HEK293 (cell line): Measurements from ENCODE around the gene ZBTB24.

Experiments
- CTCF ChIA-PET: fragments of 350-600 bp; formaldehyde crosslinking; extraction: SDS; loops from one replicate; lab custom pipeline; 2021; ENCODE audit warnings: antibody characterized with exemption; lab: Yijun Ruan, JAX
- POLR2A ChIA-PET: fragments of 300-600 bp; formaldehyde crosslinking; extraction: SDS; loops from one replicate; lab custom pipeline; 2020; ENCODE audit warnings: antibody characterized with exemption, inconsistent platforms; lab: Yijun Ruan, JAX
- H3K27ac ChIP-seq: fragments of 200-500 bp; sonication (Bioruptor generic); 2 replicates; pipeline ENCODE4 v1.5.1; 2014; ENCODE audit warnings: low read depth, low read length, control low read depth, inconsistent platforms; ENCODE audit errors: extremely low read depth
- H3K36me3 ChIP-seq, 2 experiments: fragments of 200-500 bp in 1 of 2; sonication (Bioruptor generic) in 1 of 2; 1 replicate in 1 of 2; 2 replicates in 1 of 2; pipeline ENCODE4 v1.5.1; 2014 to 2017; ENCODE audit warnings: inconsistent platforms in 2 of 2, low read length in 2 of 2; ENCODE audit not compliant: control insufficient read depth in 2 of 2, insufficient read depth in 1 of 2
- H3K4me1 ChIP-seq: fragments of 200-500 bp; sonication (Bioruptor generic); 2 replicates; pipeline ENCODE4 v1.5.1; 2014; ENCODE audit warnings: mild to moderate bottlenecking, low read length, inconsistent platforms; ENCODE audit not compliant: control insufficient read depth, insufficient read depth
- H3K4me3 ChIP-seq: 2 replicates; pipeline ENCODE4 v1.5.1; 2011; ENCODE audit warnings: low read depth, mild to moderate bottlenecking, control low read depth, low read length, moderate library complexity
- H3K9me3 ChIP-seq: fragments of 200-500 bp; sonication (Bioruptor generic); 2 replicates; pipeline ENCODE4 v1.5.1; 2014; ENCODE audit warnings: low read depth, low read length, inconsistent platforms; ENCODE audit not compliant: control insufficient read depth, insufficient read depth
- HOXA7 ChIP-seq: sonication (generic); formaldehyde crosslinking; IDR thresholded peaks from 2 replicates; pipeline ENCODE4 v1.8.1; 2022; ENCODE audit warnings: missing genetic modification reagents, borderline replicate concordance
- ZBTB7A ChIP-seq: fragments of 450-650 bp; formaldehyde crosslinking; IDR thresholded peaks from 2 replicates; pipeline ENCODE4 v1.5.1; 2016; ENCODE audit warnings: low read depth, missing biosample characterization, missing genetic modification characterization
- ZFHX2 ChIP-seq: fragments of 450-650 bp; formaldehyde crosslinking; conservative IDR thresholded peaks from 2 replicates; pipeline ENCODE4 v1.5.1; 2016; ENCODE audit warnings: missing biosample characterization, missing genetic modification characterization
- ZNF10 ChIP-seq: fragments of 450-650 bp; formaldehyde crosslinking; IDR thresholded peaks from 2 replicates; pipeline ENCODE4 v1.5.1; 2017; ENCODE audit warnings: missing biosample characterization, missing genetic modification characterization
- ZNF121 ChIP-seq: fragments of 450-650 bp; formaldehyde crosslinking; IDR thresholded peaks from 2 replicates; pipeline ENCODE4 v1.5.1; 2016; ENCODE audit warnings: missing biosample characterization, missing genetic modification characterization
- ZNF138 ChIP-seq: fragments of 450-650 bp; formaldehyde crosslinking; IDR thresholded peaks from 2 replicates; pipeline ENCODE4 v1.5.1; 2016; ENCODE audit warnings: missing biosample characterization, missing genetic modification characterization, borderline replicate concordance
- ZNF146 ChIP-seq: fragments of 450-650 bp; formaldehyde crosslinking; IDR thresholded peaks from 2 replicates; pipeline ENCODE4 v1.5.1; 2016; ENCODE audit warnings: missing biosample characterization, missing genetic modification characterization
- ZNF155 ChIP-seq: fragments of 450-650 bp; formaldehyde crosslinking; IDR thresholded peaks from 2 replicates; pipeline ENCODE4 v1.5.1; 2016; ENCODE audit warnings: missing biosample characterization, missing genetic modification characterization
- ZNF16 ChIP-seq: fragments of 450-650 bp; formaldehyde crosslinking; IDR thresholded peaks from 2 replicates; pipeline ENCODE4 v1.5.1; 2016; ENCODE audit warnings: low read depth, missing biosample characterization, missing genetic modification characterization
- ZNF174 ChIP-seq: fragments of 450-650 bp; formaldehyde crosslinking; IDR thresholded peaks from 2 replicates; pipeline ENCODE4 v1.5.0; 2017; ENCODE audit warnings: missing biosample characterization, mild to moderate bottlenecking, missing genetic modification characterization
- ZNF677 ChIP-seq: fragments of 450-650 bp; IDR thresholded peaks from 2 replicates; pipeline ENCODE4 v1.5.0; 2018; ENCODE audit warnings: missing biosample characterization, mild to moderate bottlenecking, missing genetic modification characterization, moderate library complexity
- ZNF707 ChIP-seq: fragments of 450-650 bp; formaldehyde crosslinking; IDR thresholded peaks from 2 replicates; pipeline ENCODE4 v1.5.1; 2016; ENCODE audit warnings: missing biosample characterization, missing genetic modification characterization
- ZNF777 ChIP-seq: fragments of 450-650 bp; formaldehyde crosslinking; IDR thresholded peaks from 2 replicates; pipeline ENCODE4 v1.5.1; 2017; ENCODE audit warnings: missing biosample characterization, missing genetic modification characterization, borderline replicate concordance
- TF ChIP-seq, protein P1 (sequence below): fragments of 450-650 bp; formaldehyde crosslinking; IDR thresholded peaks from 2 replicates; pipeline ENCODE4 v1.5.1; 2016; ENCODE audit warnings: missing biosample characterization, missing genetic modification characterization, low read depth
- TF ChIP-seq, protein P2 (sequence below): fragments of 450-650 bp; formaldehyde crosslinking; IDR thresholded peaks from 2 replicates; pipeline ENCODE4 v1.5.1; 2016; ENCODE audit warnings: missing biosample characterization, missing genetic modification characterization
- TF ChIP-seq, protein P3 (sequence below): fragments of 450-650 bp; formaldehyde crosslinking; conservative IDR thresholded peaks from 2 replicates; pipeline ENCODE4 v1.5.1; 2016; ENCODE audit warnings: low read depth, missing biosample characterization, missing genetic modification characterization
- TF ChIP-seq, protein P4 (sequence below): fragments of 450-650 bp; formaldehyde crosslinking; IDR thresholded peaks from 2 replicates; pipeline ENCODE4 v1.5.1; 2016; ENCODE audit warnings: missing biosample characterization, missing genetic modification characterization

ZBTB24 gene

DNA sequence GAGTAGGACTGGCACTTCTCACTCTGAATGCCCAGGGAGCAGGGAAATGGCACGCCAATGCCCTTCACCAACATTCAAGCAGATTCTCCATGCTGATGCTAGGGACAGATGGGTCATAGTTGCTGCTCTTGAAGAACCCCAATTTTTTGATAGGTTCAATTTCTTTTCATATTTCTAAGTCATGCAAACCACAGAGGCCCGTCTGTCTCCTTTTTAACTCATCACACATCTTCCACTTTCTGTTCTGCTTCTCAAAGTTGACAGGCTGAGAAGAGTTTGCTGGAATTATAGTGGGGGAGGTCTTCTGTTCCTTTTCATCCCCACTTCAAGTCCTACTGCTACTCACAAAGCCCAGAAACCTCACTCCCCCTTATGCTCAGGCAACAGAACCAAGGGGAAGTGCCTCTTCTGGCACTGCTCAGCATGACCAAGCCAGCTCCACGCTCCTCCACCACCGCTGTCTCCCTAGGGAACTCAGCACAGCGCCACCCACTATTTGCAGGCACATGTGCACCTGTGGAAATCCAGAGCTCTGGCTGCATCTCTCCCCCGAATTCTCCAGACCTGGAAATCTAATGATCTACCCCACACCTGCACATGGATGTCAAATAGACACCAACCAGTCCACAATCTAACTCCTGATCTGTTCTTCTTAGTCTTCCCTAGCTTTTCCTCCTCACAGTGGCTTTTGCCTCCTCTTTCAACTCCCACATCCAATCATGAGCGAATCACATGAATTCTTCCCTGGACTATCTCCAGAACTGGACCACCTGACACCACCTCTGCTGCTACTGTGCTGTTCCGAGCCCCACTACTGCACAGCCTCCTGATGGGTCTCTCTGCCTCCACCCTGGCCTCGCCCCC lies 10.7 kb downstream of the ZBTB24 start:
- H3K36me3 ChIP-seq, result peaks cover 33 to 97% of the 10 kb centered on the region in 2 experiments
- ChIA-PET POLR2A (interaction anchor here (1.3 kb wide), 1 partner anchor 8 kb away, joined by 3 read pairs; no protein-coding TSS in a partner anchor), CTCF (interaction anchor here (1.4 kb wide), 1 partner anchor 7 kb away, joined by 3 read pairs; no protein-coding TSS in a partner anchor)

More for the DNA sequence above, 10.7 kb downstream of the ZBTB24 start:
- TF ChIP-seq ZNF121 (tag by site-specific recombination) (no peak), ZNF155 (tag by site-specific recombination) (no peak), ZNF174 (tag by site-specific recombination) (no peak), ZNF10 (tag by site-specific recombination) (no peak), HOXA7 (CRISPR knock-in tag) (no peak), ZNF677 (tag by site-specific recombination) (peak; percentile 75), ZNF138 (tag by site-specific recombination) (no peak), ZBTB7A (tag by site-specific recombination) (no peak), ZNF707 (tag by site-specific recombination) (no peak), ZNF16 (tag by site-specific recombination) (no peak), ZFHX2 (tag by site-specific recombination) (peak; percentile 19; the same call in 1 of the 2 replicates), ZNF146 (tag by site-specific recombination) (no peak), ZNF777 (tag by site-specific recombination) (no peak)
- TF ChIP-seq, protein P1, sequence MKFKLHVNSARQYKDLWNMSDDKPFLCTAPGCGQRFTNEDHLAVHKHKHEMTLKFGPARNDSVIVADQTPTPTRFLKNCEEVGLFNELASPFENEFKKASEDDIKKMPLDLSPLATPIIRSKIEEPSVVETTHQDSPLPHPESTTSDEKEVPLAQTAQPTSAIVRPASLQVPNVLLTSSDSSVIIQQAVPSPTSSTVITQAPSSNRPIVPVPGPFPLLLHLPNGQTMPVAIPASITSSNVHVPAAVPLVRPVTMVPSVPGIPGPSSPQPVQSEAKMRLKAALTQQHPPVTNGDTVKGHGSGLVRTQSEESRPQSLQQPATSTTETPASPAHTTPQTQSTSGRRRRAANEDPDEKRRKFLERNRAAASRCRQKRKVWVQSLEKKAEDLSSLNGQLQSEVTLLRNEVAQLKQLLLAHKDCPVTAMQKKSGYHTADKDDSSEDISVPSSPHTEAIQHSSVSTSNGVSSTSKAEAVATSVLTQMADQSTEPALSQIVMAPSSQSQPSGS, result no peak
- TF ChIP-seq, protein P2, sequence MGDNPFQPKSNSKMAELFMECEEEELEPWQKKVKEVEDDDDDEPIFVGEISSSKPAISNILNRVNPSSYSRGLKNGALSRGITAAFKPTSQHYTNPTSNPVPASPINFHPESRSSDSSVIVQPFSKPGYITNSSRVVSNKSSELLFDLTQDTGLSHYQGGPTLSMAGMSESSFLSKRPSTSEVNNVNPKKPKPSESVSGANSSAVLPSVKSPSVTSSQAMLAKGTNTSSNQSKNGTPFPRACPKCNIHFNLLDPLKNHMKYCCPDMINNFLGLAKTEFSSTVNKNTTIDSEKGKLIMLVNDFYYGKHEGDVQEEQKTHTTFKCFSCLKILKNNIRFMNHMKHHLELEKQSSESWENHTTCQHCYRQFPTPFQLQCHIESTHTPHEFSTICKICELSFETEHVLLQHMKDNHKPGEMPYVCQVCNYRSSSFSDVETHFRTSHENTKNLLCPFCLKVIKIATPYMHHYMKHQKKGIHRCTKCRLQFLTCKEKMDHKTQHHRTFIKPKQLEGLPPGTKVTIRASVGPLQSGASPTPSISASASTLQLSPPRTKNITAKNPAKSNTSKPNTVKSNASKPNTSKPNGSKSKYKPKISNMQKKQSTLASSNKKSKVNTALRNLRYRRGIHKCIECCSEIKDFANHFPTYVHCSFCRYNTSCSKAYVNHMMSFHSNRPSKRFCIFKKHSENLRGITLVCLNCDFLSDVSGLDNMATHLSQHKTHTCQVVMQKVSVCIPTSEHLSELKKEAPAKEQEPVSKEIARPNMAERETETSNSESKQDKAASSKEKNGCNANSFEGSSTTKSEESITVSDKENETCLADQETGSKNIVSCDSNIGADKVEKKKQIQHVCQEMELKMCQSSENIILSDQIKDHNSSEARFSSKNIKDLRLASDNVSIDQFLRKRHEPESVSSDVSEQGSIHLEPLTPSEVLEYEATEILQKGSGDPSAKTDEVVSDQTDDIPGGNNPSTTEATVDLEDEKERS (tag by site-specific recombination), result no peak
- TF ChIP-seq, protein P3, sequence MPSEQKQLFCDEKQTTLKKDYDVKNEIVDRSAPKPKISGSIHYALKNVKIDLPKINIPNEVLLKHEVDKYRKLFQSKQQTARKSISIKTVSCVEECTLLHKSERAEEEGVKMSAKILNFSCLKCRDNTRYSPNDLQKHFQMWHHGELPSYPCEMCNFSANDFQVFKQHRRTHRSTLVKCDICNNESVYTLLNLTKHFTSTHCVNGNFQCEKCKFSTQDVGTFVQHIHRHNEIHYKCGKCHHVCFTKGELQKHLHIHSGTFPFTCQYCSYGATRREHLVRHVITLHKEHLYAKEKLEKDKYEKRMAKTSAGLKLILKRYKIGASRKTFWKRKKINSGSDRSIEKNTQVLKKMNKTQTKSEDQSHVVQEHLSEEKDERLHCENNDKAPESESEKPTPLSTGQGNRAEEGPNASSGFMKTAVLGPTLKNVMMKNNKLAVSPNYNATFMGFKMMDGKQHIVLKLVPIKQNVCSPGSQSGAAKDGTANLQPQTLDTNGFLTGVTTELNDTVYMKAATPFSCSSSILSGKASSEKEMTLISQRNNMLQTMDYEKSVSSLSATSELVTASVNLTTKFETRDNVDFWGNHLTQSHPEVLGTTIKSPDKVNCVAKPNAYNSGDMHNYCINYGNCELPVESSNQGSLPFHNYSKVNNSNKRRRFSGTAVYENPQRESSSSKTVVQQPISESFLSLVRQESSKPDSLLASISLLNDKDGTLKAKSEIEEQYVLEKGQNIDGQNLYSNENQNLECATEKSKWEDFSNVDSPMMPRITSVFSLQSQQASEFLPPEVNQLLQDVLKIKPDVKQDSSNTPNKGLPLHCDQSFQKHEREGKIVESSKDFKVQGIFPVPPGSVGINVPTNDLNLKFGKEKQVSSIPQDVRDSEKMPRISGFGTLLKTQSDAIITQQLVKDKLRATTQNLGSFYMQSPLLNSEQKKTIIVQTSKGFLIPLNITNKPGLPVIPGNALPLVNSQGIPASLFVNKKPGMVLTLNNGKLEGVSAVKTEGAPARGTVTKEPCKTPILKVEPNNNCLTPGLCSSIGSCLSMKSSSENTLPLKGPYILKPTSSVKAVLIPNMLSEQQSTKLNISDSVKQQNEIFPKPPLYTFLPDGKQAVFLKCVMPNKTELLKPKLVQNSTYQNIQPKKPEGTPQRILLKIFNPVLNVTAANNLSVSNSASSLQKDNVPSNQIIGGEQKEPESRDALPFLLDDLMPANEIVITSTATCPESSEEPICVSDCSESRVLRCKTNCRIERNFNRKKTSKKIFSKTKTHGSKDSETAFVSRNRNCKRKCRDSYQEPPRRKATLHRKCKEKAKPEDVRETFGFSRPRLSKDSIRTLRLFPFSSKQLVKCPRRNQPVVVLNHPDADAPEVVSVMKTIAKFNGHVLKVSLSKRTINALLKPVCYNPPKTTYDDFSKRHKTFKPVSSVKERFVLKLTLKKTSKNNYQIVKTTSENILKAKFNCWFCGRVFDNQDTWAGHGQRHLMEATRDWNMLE (tag by site-specific recombination), result no peak
- TF ChIP-seq, protein P4, sequence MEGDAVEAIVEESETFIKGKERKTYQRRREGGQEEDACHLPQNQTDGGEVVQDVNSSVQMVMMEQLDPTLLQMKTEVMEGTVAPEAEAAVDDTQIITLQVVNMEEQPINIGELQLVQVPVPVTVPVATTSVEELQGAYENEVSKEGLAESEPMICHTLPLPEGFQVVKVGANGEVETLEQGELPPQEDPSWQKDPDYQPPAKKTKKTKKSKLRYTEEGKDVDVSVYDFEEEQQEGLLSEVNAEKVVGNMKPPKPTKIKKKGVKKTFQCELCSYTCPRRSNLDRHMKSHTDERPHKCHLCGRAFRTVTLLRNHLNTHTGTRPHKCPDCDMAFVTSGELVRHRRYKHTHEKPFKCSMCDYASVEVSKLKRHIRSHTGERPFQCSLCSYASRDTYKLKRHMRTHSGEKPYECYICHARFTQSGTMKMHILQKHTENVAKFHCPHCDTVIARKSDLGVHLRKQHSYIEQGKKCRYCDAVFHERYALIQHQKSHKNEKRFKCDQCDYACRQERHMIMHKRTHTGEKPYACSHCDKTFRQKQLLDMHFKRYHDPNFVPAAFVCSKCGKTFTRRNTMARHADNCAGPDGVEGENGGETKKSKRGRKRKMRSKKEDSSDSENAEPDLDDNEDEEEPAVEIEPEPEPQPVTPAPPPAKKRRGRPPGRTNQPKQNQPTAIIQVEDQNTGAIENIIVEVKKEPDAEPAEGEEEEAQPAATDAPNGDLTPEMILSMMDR (tag by site-specific recombination), result no peak
- Histone ChIP-seq H3K27ac (no peak overlapping the region), H3K9me3 (no peaks in the 10 kb centered on the region), H3K4me3 (no peak overlapping the region), H3K4me1 (no peaks in the 10 kb centered on the region)
